DMS153 (cell line): ENCODE results near the gene ATG9A.

Experiments
- DNase-seq: peaks from one replicate; lab custom pipeline; 2025; lab: John Stamatoyannopoulos, UW

Gene ATG9A

DNA sequence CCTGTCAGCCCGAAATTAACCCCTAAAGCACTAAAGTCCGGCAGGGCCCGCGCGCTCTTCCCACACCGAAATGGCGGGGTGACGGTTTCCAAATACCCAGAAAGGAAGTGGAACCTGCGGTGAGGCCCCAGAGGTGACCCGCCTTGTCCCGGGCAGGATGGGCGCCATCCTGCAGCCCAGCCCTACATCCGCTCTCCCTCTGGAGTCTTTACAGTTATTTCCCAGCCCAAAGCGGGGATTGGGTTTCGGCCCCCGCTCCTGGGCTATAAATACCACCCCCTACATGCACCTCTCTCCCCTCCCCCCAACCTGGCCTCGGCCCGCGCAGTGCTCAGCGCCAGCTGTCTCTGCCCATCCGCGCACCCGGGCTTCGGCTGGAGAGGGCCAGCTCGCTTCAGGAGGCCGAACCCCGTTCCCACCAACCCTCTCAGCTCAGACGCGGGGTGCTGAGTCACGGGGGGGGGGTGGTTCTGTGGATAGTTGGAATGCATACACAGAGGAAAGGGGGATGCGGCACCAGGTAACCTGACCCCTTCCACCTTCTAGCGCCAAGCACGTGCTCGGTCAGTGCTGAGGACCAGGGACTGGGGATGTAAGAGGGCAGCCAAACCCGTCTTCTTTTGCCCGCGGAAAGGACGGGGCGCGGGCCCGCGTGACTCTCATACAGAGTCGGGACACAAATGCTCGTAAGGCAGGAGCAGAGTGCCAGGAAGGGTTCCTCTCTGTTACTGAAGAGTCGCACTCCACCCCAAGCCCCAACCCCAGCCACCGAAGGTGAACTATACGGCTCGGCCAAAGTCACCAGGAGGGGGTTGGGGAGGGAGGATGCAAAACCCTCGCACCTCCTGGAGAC, 23.7 kb upstream of the ATG9A start, which contains the start of gene TUBA4B:
TSS of gene TUBA4B (plus strand) at position 344 of the 853 bp plus-strand sequence. CDS start at position 509, 165 bp downstream.
- DNase-seq = no peak

GRCh38 chr2:219252570-219252899, 23.1 kb upstream of the ATG9A start:
- peak; percentile 6 for DNase-seq

DNA sequence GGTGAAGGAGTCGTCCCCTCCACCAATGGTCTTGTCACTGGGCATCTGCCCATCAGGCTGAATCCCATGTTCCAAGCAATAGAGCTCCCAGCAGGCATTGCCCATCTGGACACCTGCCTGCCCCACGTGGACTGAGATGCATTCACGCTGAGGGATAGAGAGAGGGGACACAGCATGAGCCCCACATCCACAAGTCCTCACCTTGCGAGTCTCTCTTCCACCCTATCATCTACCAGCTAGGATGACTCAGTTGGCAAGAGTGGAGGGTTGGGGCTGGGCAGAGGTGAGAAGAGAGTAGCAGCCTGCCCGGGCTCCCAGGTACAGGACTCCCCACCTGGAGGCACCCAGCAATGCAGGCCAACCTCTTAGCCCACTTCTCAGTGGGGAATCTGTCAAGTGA, 22.6 kb upstream of the ATG9A start:
- DNase-seq = no peak

GRCh38 chr2:219251656-219252055, 22.2 kb upstream of the ATG9A start:
- DNase-seq = no peak

DNA sequence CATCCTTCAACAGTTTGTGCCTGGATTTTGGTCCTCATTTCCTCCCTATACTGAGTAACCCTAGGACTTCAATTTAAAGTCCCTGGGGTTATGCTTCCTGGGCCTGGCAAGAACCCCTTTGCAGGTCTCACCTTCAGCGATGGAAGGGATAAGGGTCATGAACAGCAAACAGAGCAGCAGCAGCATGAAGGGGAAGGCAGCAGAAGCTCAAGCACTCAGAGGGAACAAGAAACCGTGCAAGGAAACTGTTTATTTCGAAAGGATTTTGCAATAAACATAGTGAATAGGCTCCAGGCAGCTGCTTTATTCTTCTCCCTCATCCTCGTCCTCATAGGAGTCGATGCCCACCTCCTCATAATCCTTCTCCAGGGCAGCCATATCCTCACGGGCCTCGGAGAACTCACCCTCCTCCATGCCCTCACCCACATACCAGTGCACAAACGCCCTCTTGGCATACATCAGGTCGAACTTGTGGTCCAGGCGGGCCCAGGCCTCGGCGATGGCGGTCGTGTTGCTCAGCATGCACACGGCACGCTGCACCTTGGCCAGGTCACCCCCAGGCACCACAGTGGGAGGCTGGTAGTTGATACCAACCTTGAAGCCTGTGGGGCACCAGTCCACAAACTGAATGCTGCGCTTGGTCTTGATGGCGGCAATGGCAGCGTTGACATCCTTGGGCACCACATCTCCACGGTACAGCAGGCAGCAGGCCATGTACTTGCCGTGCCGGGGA, 20.8 kb upstream of the ATG9A start:
- no peak for DNase-seq

DNA sequence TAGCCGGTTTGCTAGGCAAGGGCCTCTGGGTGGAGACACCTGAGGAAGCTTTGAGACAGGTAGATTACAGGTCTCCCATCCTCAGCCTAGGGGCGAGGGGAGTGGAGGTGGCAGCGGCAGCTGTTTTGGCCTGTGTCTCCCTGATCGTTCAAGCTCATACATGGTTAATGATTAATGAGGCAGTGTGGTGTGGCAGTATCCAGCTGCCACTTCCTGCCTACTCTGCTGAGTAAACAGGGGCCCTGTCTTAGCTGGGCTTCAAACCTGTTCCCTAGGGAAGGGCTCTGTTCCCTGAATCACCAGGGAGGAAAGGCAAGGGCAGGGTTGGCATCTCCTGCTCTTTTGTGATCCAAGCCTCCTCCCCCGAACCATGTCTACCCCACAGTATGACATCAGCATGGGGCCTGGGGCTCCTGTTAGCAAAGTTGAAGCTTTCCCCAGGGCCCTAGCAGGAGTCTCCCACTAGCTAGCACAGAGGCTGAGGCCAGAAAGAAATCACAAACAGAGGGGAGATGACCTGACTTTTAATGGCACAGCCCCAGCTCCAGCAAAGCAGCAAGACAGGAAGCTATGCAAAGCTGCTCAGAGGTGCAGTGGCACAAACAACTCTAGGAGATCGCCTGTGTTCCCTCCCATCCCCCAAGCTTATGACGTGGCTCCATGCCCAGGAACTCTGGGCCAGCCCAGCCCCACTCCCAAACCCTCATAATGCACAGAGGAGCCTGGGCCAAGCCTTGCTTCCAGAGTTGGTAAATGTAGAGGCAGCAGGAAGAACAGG, 20.0 kb upstream of the ATG9A start:
- peak; percentile 98 for DNase-seq

DNA sequence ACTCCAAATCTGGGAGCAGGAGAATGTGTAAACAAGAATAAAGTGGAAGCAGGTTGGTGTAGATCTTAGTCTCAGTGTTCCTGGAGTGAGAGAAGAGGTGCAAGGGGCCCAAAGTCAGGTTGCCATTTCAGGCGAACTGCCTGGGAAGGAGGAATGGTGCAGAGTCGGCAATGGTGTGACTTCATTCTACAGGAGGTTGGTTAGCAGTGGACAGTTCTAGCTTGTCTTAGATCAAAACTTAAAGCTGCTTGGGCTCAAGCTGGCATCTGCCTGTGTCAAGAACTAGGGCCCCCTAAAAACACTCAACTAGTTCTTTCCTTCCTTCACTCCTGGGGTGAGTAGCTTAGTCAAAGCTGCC, 19.4 kb upstream of the ATG9A start:
- no peak for DNase-seq

DNA sequence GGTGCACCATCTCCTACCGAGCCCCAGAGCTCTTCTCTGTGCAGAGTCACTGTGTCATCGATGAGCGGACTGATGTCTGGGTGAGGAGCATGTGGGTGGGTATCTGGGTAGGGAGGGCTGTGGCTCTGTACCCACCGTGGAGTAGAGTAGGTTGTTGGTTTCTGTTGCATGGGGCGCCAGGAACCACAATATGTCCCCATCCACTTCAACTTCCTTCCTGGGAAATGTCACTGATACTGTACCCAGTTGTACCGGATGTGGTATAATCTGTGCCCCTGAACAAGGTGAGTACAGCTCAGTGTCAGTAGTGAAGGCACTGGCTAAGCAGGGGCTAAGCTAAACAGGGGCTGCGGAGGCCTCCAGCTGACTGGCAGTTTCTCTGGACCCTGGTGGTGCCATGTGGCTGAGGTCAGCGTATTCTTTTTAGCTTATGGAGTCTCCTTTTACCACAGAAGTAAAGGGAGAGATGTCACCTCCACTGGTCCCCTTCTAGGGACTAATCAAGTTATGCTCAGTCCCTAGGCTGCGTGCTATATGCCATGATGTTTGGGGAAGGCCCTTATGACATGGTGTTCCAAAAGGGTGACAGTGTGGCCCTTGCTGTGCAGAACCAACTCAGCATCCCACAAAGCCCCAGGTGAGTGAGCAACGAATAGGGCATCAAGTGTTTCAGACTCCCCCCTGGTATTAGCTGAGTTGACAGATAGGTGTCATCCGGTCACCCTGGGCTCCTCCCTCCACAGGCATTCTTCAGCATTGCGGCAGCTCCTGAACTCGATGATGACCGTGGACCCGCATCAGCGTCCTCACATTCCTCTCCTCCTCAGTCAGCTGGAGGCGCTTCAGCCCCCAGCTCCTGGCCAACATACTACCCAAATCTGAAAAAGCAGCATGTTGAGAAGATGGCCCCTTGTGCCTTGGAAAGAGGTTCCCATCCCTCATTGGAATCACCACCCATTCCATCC, 18.5 kb upstream of the ATG9A start:
- no peak for DNase-seq

DNA sequence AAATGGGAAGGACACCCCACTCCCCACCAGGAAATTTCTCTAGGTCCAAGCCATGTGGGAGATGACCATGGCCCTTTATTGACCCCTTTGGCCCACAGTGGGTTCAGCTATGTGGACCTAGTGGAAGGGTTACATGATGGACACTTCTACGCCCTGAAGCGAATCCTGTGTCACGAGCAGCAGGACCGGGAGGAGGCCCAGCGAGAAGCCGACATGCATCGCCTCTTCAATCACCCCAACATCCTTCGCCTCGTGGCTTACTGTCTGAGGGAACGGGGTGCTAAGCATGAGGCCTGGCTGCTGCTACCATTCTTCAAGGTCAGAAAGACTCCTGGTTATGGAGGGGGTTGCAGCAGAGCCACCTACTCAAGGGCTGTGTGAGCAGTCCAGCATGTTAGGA, 17.1 kb upstream of the ATG9A start:
- DNase-seq = no peak

- no peak for DNase-seq
These were observed 16.4 kb upstream of the ATG9A start for GRCh38 chr2:219245899-219246230.

- DNase-seq = peak; percentile 80
These were observed 15.9 kb upstream of the ATG9A start, which contains the start of the genes GLB1L and STK16 for GRCh38 chr2:219245148-219245898. Gene GLB1L, minus strand, starts transcription at chr2:219245444. Its CDS starts 1,871 bp downstream, at chr2:219243573. Gene STK16, plus strand, starts transcription at chr2:219245479. Its CDS starts 521 bp downstream, at chr2:219246000.

DNA sequence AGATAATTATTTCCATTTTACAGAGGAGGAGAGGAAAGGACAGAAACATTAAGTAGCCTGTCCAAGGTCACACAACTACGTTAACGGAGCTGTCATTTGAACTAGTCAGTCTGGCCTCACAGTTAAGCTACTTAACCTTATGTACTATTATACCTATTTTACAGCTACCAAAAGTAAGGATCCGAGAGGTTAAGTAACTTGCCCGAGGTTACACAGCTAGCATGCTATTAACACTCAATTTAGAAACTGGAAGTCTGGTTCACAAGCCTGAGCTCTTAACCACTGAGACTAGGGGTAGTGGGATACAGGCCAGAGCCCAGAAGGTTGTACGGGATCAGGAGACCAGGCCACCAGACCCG, 15.3 kb upstream of the ATG9A start:
- no peak for DNase-seq

DNA sequence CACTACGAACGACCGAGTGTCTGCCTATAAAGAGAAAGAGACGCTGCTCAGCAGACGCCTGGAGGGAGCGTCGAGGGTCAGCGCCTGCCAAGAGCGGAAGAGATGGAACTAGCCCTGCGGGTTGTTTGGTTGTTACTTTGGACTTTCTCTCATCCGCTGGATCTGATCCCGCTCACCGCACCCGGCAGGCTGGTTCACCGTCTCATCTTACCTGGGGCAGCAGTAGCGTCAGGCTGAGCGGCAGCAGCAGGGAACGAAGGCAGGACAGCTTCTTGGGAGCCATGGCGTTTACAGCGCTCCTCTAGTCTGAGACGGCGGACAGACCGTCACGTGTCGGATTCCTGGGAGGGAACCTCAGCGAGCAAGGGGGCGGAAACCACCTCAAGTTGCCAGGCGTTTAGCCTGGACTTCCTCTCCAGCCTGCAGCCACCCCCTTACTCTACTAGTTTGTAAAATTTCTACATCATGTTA, 13.9 kb upstream of the ATG9A start:
- DNase-seq = no peak

GRCh38 chr2:219234331-219234730, 4.9 kb upstream of the ATG9A start:
- no peak for DNase-seq

DNA sequence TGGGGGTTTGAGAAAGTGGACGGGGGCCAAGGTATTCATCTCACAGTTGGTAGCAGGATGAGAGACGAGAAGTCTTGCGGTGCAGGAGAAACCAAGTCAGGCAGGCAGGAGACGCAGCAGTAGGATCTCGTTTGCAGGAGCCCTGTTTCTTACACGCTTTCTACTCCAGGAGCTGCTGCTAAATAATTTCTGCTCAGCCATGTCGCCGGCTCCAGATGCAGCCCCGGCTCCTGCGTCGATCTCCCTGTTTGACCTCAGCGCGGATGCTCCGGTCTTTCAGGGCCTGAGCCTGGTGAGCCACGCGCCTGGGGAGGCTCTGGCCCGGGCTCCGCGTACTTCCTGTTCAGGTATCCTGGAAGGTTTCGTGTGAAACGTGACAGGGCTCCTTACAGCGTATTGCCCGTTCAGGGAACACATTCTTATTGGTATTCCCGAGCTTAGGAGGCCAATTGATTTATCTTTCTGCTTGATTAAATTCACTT, 664 bp upstream of the ATG9A start:
- DNase-seq = no peak

GRCh38 chr2:219228911-219229304, 528 bp downstream of the ATG9A start:
- no peak for DNase-seq

GRCh38 chr2:219228041-219228910, 1.2 kb downstream of the ATG9A start:
- DNase-seq = no peak

DNA sequence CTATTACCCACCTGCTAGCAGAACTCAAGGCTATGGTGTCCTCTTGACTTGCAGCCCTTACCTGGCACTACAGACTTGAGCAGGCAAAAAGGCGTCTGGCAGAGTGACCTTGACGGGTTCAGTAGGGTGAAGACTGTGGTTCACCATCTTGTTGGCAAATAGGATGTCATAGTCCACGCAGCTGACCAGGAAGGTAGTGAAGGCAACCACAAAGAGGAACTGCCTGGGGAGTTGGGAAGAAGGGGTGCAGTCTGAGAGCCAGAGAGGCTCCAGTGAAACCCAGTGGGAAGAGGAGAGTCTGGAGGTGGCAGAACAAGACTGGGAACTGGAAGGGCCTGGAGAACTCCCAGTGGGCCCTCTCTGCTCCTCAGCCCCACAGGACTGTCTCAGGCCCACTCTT, 4.1 kb downstream of the ATG9A start:
- DNase-seq = no peak

DNA sequence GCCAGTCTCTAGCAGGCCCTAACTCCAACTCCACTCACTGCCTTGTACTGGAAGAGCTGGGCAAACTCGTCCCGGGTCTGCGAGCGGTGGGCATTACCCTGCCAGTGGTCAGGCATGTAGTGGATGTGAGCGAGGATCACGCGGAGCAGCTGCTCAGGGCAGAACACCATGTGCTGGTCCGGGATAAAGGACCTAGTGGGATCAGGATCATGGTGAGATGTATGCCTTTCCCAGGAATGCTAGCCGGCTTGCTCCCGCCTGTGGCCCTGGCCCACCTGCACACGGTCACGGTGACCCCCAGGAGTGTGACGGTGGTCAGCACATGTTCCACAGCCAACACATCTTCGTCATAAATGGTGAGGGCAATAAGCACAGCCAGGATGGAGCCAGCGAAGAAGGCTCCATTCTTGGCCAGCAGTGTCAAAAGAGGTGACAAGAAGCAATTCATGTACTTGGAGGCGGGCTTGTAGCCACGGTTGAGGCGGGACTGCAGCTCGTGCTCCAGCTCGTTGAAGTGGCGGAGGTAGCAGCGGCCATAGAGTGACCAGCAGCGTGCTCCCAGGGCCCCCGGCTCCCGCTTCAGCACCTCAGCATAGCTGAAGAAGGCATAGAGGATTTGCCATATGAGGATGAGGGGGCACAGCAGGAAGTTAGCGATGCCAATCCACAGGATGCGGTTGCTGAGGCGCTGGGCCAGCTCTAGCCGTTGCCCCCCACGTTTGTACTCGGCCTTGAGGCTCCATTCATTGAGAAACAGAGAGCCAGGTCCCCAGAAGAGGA, 5.4 kb downstream of the ATG9A start:
- no peak for DNase-seq
